CD4-positive, CD25-positive, alpha-beta regulatory T cell (primary cell): Measurements from ENCODE around the gene IFT74. TPM values are rescaled to one million over a fixed set of nuclear protein-coding genes. Genes with fewer than 3 reads are reported as not detected.

ENCODE experiments used
- ATAC-seq, 2 donors: fragments of 150-1000 bp; cut with Tn5 transposase; one replicate each; pipeline ENCODE4 v1.10.0; 2021; ENCODE audit warnings: low read depth in 2 of 2, moderate number of reproducible peaks in 2 of 2, moderate library complexity in 1 of 2
- DNase-seq, 3 donors: peaks; one replicate each; pipeline versions ENCODE4 v3.0.0 to v3.0.0-alpha.2; 2012 to 2022; ENCODE audit warnings: mixed read lengths in 1 of 3
- H3K27ac ChIP-seq: one replicate; pipeline ENCODE4 v1.7.0; 2013; ENCODE audit warnings: mild to moderate bottlenecking, low read length; ENCODE audit not compliant: insufficient read depth, poor library complexity, severe bottlenecking
- H3K27me3 ChIP-seq: one replicate; pipeline ENCODE4 v1.7.0; 2013; ENCODE audit warnings: low read length; ENCODE audit not compliant: control insufficient read depth, insufficient read depth
- H3K36me3 ChIP-seq: one replicate; pipeline ENCODE4 v1.7.0; 2013; ENCODE audit warnings: mild to moderate bottlenecking, low read length, moderate library complexity; ENCODE audit not compliant: control insufficient read depth, insufficient read depth
- H3K4me1 ChIP-seq: 2 replicates; pipeline ENCODE4 v1.7.0; 2013; ENCODE audit warnings: mild to moderate bottlenecking, low read length; ENCODE audit not compliant: insufficient read depth, control insufficient read depth, poor library complexity, severe bottlenecking
- H3K4me3 ChIP-seq: one replicate; pipeline ENCODE4 v1.7.0; 2013; ENCODE audit warnings: low read depth, mild to moderate bottlenecking, low read length, moderate library complexity
- H3K9me3 ChIP-seq, 2 experiments: 1 replicate in 1 of 2; 2 replicates in 1 of 2; pipeline ENCODE4 v1.7.0; 2013; ENCODE audit warnings: low read length in 2 of 2, mild to moderate bottlenecking in 1 of 2, moderate library complexity in 1 of 2; ENCODE audit not compliant: control insufficient read depth in 2 of 2
- H3K27ac Mint-ChIP-seq, 3 donors: one replicate each; pipeline ENCODE4 v1.8.0; 2020 to 2022; ENCODE audit warnings: mild to moderate bottlenecking in 3 of 3, mixed read lengths in 3 of 3, moderate library complexity in 2 of 3
- H3K27me3 Mint-ChIP-seq: one replicate; pipeline ENCODE4 v1.8.0; 2022; ENCODE audit warnings: mild to moderate bottlenecking, mixed read lengths
- H3K36me3 Mint-ChIP-seq: one replicate; pipeline ENCODE4 v1.8.0; 2020; ENCODE audit warnings: mixed read lengths
- H3K4me1 Mint-ChIP-seq, 4 donors: one replicate each; pipeline ENCODE4 v1.8.0; 2020 to 2022; ENCODE audit warnings: mixed read lengths in 4 of 4, mild to moderate bottlenecking in 1 of 4
- H3K4me3 Mint-ChIP-seq, 4 donors: one replicate each; pipeline ENCODE4 v1.8.0; 2020 to 2022; ENCODE audit warnings: mild to moderate bottlenecking in 4 of 4, mixed read lengths in 4 of 4, moderate library complexity in 3 of 4
- H3K9me3 Mint-ChIP-seq, 7 donors: one replicate each; pipeline ENCODE4 v1.8.0; 2020 to 2022; ENCODE audit warnings: mixed read lengths in 7 of 7, mild to moderate bottlenecking in 3 of 7, moderate library complexity in 2 of 7
- polyA plus RNA-seq, 4 donors: library from polyadenylated mRNA; unstranded; fragments of 300-500 nt; fragmentation: Illumina TruSeq; gene quantifications; one replicate each; pipeline ENCODE4 v1.2.3, GENCODE V29; 2021
- total RNA-seq: library from RNA; stranded (reverse); gene quantifications from one replicate; pipeline ENCODE4 v1.2.3, GENCODE V29; 2022

IFT74 gene
- total and polyA plus RNA-seq, 5 donors from 2014 or later: 5.3 to 9.6 (median 6.3) TPM

DNA sequence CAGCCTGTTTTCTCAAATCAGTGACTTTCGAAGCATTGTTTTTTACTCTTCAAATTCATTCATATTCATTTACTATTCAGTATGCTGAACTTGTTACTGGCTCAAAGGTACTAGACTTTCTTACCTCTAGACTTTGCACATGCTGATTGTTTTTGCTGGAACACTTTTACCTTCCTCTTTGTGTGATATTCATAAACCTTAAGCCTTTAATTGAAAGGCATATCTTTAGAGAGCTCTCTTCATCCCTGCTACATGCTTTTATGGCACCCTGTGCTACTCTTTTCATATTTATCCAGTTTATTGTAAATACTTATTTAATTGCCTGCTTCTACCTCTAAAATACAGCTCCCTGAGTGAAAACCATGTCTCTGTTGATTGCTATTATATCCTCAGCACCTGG is 97.9 kb downstream of the IFT74 start:
- H3K9me3 ChIP-seq: no peaks in the 10 kb centered on the region
- Mint-ChIP-seq H3K27ac (no peak overlapping the region), H3K27me3 (no peaks in the 10 kb centered on the region), H3K9me3 (no peaks in the 10 kb centered on the region), H3K4me3 (no peak overlapping the region), H3K36me3 (peaks cover 14% of the 10 kb centered on the region), H3K4me1 (no peaks in the 10 kb centered on the region)
- H3K27me3 ChIP-seq: no peaks in the 10 kb centered on the region
- no peaks in the 10 kb centered on the region for H3K4me1 ChIP-seq
- no peak for DNase-seq
- ATAC-seq: no peak
- peaks cover 9% of the 10 kb centered on the region for H3K36me3 ChIP-seq
- no peak overlapping the region for H3K27ac ChIP-seq
- no peak overlapping the region for H3K4me3 ChIP-seq

GRCh38 chr9:27054841-27055240 is 98.6 kb downstream of the IFT74 start:
- H3K36me3 ChIP-seq: peaks cover 9% of the 10 kb centered on the region
- H3K36me3 Mint-ChIP-seq: peaks cover 17% of the 10 kb centered on the region
- H3K4me3 Mint-ChIP-seq: no peak overlapping the region
- H3K27me3 ChIP-seq: no peaks in the 10 kb centered on the region
- no peak for ATAC-seq
- no peaks in the 10 kb centered on the region for H3K4me1 Mint-ChIP-seq
- H3K9me3 Mint-ChIP-seq: no peaks in the 10 kb centered on the region
- no peak for DNase-seq
- H3K27me3 Mint-ChIP-seq: no peaks in the 10 kb centered on the region
- H3K4me1 ChIP-seq: no peaks in the 10 kb centered on the region
- no peaks in the 10 kb centered on the region for H3K9me3 ChIP-seq
- no peak overlapping the region for H3K27ac Mint-ChIP-seq
- H3K4me3 ChIP-seq: no peak overlapping the region
- no peak overlapping the region for H3K27ac ChIP-seq

DNA sequence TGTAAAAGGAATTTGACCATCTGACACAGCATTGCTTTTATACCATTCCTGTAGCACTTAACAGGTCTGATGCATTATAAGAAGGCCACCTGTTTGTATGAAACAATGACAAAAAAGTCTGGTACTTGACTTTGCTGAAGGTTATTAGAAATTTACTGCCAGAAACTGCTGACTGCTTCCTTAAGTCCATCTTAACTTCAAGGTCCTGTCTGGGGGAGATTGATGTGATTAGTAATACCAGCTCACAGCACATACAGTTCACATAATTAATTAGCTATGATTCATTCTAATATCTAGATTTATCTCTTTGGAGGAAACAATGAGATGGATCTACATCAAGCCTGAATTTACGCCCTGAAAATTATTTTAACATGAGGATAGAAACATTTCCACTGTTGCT is 103.2 kb downstream of the IFT74 start:
- no peak for ATAC-seq
- Mint-ChIP-seq H3K27ac (no peak overlapping the region), H3K36me3 (peaks cover 17% of the 10 kb centered on the region), H3K4me3 (no peak overlapping the region), H3K4me1 (no peaks in the 10 kb centered on the region), H3K27me3 (no peaks in the 10 kb centered on the region), H3K9me3 (no peaks in the 10 kb centered on the region)
- Histone ChIP-seq H3K9me3 (no peaks in the 10 kb centered on the region), H3K27ac (no peak overlapping the region), H3K36me3 (peaks cover 9% of the 10 kb centered on the region), H3K27me3 (no peaks in the 10 kb centered on the region), H3K4me3 (no peak overlapping the region), H3K4me1 (no peaks in the 10 kb centered on the region)
- no peak for DNase-seq

- peaks cover 17% of the 10 kb centered on the region for H3K36me3 Mint-ChIP-seq
- Histone ChIP-seq H3K27me3 (no peaks in the 10 kb centered on the region), H3K4me1 (no peaks in the 10 kb centered on the region), H3K36me3 (peaks cover 9% of the 10 kb centered on the region), H3K9me3 (no peaks in the 10 kb centered on the region), H3K27ac (no peak overlapping the region), H3K4me3 (no peak overlapping the region)
- no peak overlapping the region for H3K4me3 Mint-ChIP-seq
- no peak overlapping the region for H3K27ac Mint-ChIP-seq
- H3K27me3 Mint-ChIP-seq: no peaks in the 10 kb centered on the region
- no peak for DNase-seq
- ATAC-seq: no peak
- H3K4me1 Mint-ChIP-seq: no peaks in the 10 kb centered on the region
- H3K9me3 Mint-ChIP-seq: no peaks in the 10 kb centered on the region
Measured at GRCh38 chr9:27059907-27060306, 103.7 kb downstream of the IFT74 start.

DNA sequence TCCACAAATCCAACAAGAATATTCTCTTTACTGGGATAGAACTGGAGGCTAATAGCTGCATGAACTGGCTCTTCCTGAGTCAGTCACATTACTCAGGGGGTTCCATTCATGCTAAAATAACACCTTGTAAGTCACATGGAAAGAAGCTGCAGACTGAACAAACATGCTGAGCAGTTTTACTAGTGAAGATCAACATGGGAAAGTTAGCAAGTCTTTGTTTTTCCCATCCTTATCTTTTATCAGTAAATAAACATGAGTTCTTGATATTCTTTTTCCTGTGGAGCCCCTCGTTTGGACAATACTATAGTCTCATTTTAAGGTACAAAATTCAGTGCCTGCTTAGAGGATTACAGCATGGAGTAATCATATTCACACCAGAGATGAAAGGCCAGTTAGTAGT is 109.1 kb downstream of the IFT74 start:
- H3K27ac Mint-ChIP-seq: no peak overlapping the region
- no peak for ATAC-seq

DNA sequence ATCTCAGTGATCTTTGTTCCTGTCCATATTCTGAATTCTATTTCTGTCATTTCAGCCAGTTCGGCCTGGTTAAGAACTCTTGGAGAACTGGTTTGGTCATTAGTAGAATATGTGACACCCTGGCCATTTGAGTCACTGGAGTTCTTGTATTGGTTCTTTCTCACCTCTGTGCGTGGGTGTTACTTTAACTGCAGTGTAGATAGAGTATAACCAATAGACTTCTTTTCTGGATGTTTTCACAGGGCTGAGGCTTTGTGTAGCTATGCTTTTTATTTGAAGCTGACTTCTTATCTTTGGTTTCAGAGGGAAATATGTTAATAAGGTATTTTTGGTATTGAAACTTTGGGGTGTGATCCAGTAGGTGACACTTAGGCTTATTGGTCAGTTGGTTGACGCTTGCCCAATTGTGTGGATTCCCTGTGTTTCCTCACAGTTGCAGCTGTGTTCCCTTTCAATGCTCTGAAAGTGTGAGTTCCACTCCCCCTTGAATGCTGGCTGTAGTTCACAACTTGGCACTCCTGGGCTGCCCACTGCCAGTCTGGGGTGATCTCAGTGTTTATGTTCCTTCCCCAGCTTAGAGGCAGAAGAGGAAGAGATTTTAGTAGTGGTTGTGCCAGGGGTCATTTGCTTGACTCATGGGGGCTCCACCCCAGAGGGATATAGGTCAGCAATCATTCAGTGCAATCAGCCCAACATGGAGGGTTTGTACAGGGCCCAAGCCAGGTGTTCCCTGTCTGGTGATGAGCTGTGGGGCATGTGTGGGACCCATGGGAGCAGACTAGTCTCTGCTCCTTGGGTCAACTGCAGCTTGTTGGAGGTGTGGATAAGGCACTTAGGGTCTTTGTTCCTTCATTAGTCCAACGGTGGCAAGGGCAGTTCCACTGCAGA is 117.9 kb downstream of the IFT74 start:
- Mint-ChIP-seq H3K27me3 (no peaks in the 10 kb centered on the region), H3K9me3 (peaks cover 0 to 2% (median 0%) of the 10 kb centered on the region in 7 donors), H3K27ac (no peak overlapping the region), H3K4me1 (no peaks in the 10 kb centered on the region), H3K36me3 (peaks cover 14% of the 10 kb centered on the region), H3K4me3 (no peak overlapping the region)
- no peak for DNase-seq
- no peaks in the 10 kb centered on the region for H3K36me3 ChIP-seq
- no peak overlapping the region for H3K27ac ChIP-seq
- H3K27me3 ChIP-seq: no peaks in the 10 kb centered on the region
- ATAC-seq: no peak
- no peak overlapping the region for H3K4me3 ChIP-seq
- H3K9me3 ChIP-seq: no peaks in the 10 kb centered on the region
- no peaks in the 10 kb centered on the region for H3K4me1 ChIP-seq

More for the DNA sequence above, 109.1 kb downstream of the IFT74 start:
- Mint-ChIP-seq H3K4me3 (no peak overlapping the region), H3K36me3 (no peaks in the 10 kb centered on the region), H3K27me3 (no peaks in the 10 kb centered on the region), H3K9me3 (no peaks in the 10 kb centered on the region), H3K4me1 (no peaks in the 10 kb centered on the region)
- Histone ChIP-seq H3K9me3 (no peaks in the 10 kb centered on the region), H3K27ac (no peak overlapping the region), H3K4me1 (no peaks in the 10 kb centered on the region), H3K36me3 (no peaks in the 10 kb centered on the region), H3K27me3 (no peaks in the 10 kb centered on the region), H3K4me3 (no peak overlapping the region)
- no peak for DNase-seq

GRCh38 chr9:27078685-27079084 is 122.5 kb downstream of the IFT74 start:
- Histone ChIP-seq H3K36me3 (no peaks in the 10 kb centered on the region), H3K27ac (no peak overlapping the region), H3K27me3 (no peaks in the 10 kb centered on the region), H3K4me3 (no peak overlapping the region), H3K4me1 (no peaks in the 10 kb centered on the region), H3K9me3 (no peaks in the 10 kb centered on the region)
- no peaks in the 10 kb centered on the region for H3K9me3 Mint-ChIP-seq
- no peaks in the 10 kb centered on the region for H3K4me1 Mint-ChIP-seq
- no peak overlapping the region for H3K4me3 Mint-ChIP-seq
- no peaks in the 10 kb centered on the region for H3K27me3 Mint-ChIP-seq
- peaks cover 14% of the 10 kb centered on the region for H3K36me3 Mint-ChIP-seq
- ATAC-seq (no peak), DNase-seq (no peak)
- H3K27ac Mint-ChIP-seq: no peak overlapping the region

DNA sequence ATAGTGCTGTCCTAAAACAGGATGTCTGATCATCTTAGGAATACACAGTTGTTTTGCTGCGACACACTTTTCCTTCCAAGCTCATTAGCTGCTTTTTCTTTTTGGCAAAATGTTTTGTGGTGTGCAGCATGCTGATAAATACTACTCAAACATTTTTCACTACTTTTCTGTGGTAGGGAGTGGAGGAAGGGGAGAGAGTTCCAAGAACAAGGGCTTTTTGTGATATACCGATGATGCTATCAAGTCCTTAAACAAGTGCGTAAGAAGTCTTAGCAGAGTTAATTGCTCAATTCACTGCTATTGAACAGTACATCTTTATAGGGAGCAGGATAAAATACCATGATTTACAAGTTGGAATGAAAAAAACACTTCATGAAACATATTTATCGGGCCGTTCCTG is 129.2 kb downstream of the IFT74 start:
- H3K27me3 ChIP-seq: no peaks in the 10 kb centered on the region
- H3K36me3 ChIP-seq: no peaks in the 10 kb centered on the region
- no peaks in the 10 kb centered on the region for H3K27me3 Mint-ChIP-seq
- no peak overlapping the region for H3K4me3 Mint-ChIP-seq
- H3K36me3 Mint-ChIP-seq: no peaks in the 10 kb centered on the region
- H3K4me3 ChIP-seq: no peak overlapping the region
- no peaks in the 10 kb centered on the region for H3K4me1 Mint-ChIP-seq
- H3K9me3 Mint-ChIP-seq: no peaks in the 10 kb centered on the region
- no peaks in the 10 kb centered on the region for H3K9me3 ChIP-seq
- H3K27ac Mint-ChIP-seq: no peak overlapping the region
- DNase-seq (no peak), ATAC-seq (no peak)
- H3K4me1 ChIP-seq: no peaks in the 10 kb centered on the region
- H3K27ac ChIP-seq: no peak overlapping the region
